Measurements from ENCODE around the gene FAM89B. TPM values are rescaled to one million over a fixed set of nuclear protein-coding genes. Genes with fewer than 3 reads are reported as not detected.
A peak's percentile ranks its signal among the peaks of the same experiment; 100 is the strongest.

The FAM89B gene
- polyA plus RNA-seq, 1 experiment, result 28.8 TPM

GRCh38 chr11:65558002-65558929 is 14.1 kb upstream of the FAM89B start, which contains the start of gene LTBP3:
Gene LTBP3 (minus strand): TSS chr11:65558359. CDS start chr11:65557959, 400 bp downstream.
- no peak for DNase-seq (ENCODE audit: low read depth, low spot score)
- no peaks in the 10 kb centered on the region for H3K9me3 ChIP-seq (ENCODE audit: control insufficient read depth, insufficient read depth, low read length)
- peak within 1 kb of the TSS; percentile 71 for H3K4me3 ChIP-seq (ENCODE audit: low read depth, low read length)
- TF ChIP-seq CTCF (IDR thresholded peaks at IDR 0.05; ENCODE audit: low read depth, low read length), result no peak
- ChIA-PET POLR2A (interaction anchor here (0.9 to 1.3 kb wide), 3 partner anchors 12 to 225 kb away, joined by 3 to 4 read pairs (median 3); partner anchors contain the start of genes DPF2, FAM89B and ZNRD2), CTCF (interaction anchor here (1.3 to 1.5 kb wide), 2 partner anchors 13 to 17 kb away, joined by 3 to 5 read pairs; no protein-coding TSS in a partner anchor)
- peak within 1 kb of the TSS; percentile 75 for H3K27ac ChIP-seq (ENCODE audit: low read depth, low read length)
- H3K27me3 ChIP-seq (ENCODE audit: control insufficient read depth, insufficient read depth, low read length), result no peaks in the 10 kb centered on the region

GRCh38 chr11:65558930-65559509 is 13.3 kb upstream of the FAM89B start:
- ChIA-PET POLR2A (interaction anchor here (0.6 to 2.3 kb wide), 5 partner anchors 11 to 302 kb away, joined by 3 to 7 read pairs (median 3); partner anchors contain the start of genes DPF2, FAM89B and ZNRD2), CTCF (interaction anchor here (0.7 to 2.4 kb wide), 4 partner anchors 12 to 168 kb away, joined by 3 to 9 read pairs (median 4); no protein-coding TSS in a partner anchor)
- no peak for DNase-seq (ENCODE audit: low read depth, low spot score)
- no peak for TF ChIP-seq CTCF (IDR thresholded peaks at IDR 0.05; ENCODE audit: low read depth, low read length)
- no peaks in the 10 kb centered on the region for H3K27me3 ChIP-seq (ENCODE audit: control insufficient read depth, insufficient read depth, low read length)
- peak overlapping the region; percentile 75 for H3K27ac ChIP-seq (ENCODE audit: low read depth, low read length)
- peak overlapping the region; percentile 40 for H3K4me3 ChIP-seq (ENCODE audit: low read depth, low read length)
- no peaks in the 10 kb centered on the region for H3K9me3 ChIP-seq (ENCODE audit: control insufficient read depth, insufficient read depth, low read length)

GRCh38 chr11:65559535-65559934 is 12.8 kb upstream of the FAM89B start:
- TF ChIP-seq CTCF (IDR thresholded peaks at IDR 0.05; ENCODE audit: low read depth, low read length), result no peak
- peak overlapping the region; percentile 75 for H3K27ac ChIP-seq (ENCODE audit: low read depth, low read length)
- H3K4me3 ChIP-seq (ENCODE audit: low read depth, low read length), result no peak overlapping the region
- H3K27me3 ChIP-seq (ENCODE audit: control insufficient read depth, insufficient read depth, low read length), result no peaks in the 10 kb centered on the region
- CTCF ChIA-PET, result interaction anchor here (0.7 to 2.4 kb wide), 4 partner anchors 12 to 169 kb away, joined by 3 to 9 read pairs (median 4); no protein-coding TSS in a partner anchor
- no peaks in the 10 kb centered on the region for H3K9me3 ChIP-seq (ENCODE audit: control insufficient read depth, insufficient read depth, low read length)
- POLR2A ChIA-PET, result interaction anchor here (0.6 to 2.3 kb wide), 5 partner anchors 10 to 302 kb away, joined by 3 to 7 read pairs (median 4); partner anchors contain the start of genes FAM89B and ZNRD2
- no peak for DNase-seq (ENCODE audit: low read depth, low spot score)

- ChIA-PET CTCF (interaction anchor here (0.7 to 3.0 kb wide), 6 partner anchors 8 to 169 kb away, joined by 3 to 28 read pairs (median 6); partner anchors contain the start of genes FAM89B and ZNRD2), POLR2A (interaction anchor here (0.6 to 2.3 kb wide), 6 partner anchors 10 to 293 kb away, joined by 3 to 8 read pairs (median 4); partner anchors contain the start of genes NEAT1 and ZNRD2)
- no peak for DNase-seq (ENCODE audit: low read depth, low spot score)
- H3K27ac ChIP-seq (ENCODE audit: low read depth, low read length), result peak overlapping the region; percentile 34
- H3K4me3 ChIP-seq (ENCODE audit: low read depth, low read length), result no peak overlapping the region
- no peaks in the 10 kb centered on the region for H3K27me3 ChIP-seq (ENCODE audit: control insufficient read depth, insufficient read depth, low read length)
- TF ChIP-seq CTCF (IDR thresholded peaks at IDR 0.05; ENCODE audit: low read depth, low read length), result no peak
- no peaks in the 10 kb centered on the region for H3K9me3 ChIP-seq (ENCODE audit: control insufficient read depth, insufficient read depth, low read length)
Measured at GRCh38 chr11:65559951-65560537, 12.3 kb upstream of the FAM89B start.
